ENCODE measurements around the gene ADCY10.
"Not testable (repeated sequence)": the region's sequence is repeated elsewhere in the genome, so short reads cannot be mapped to it uniquely, and the experiment has no call there.

The ADCY10 gene

GRCh38 chr1:167924543-167925231, 10.8 kb upstream of the ADCY10 start:
- DNase-seq = no peak

DNA sequence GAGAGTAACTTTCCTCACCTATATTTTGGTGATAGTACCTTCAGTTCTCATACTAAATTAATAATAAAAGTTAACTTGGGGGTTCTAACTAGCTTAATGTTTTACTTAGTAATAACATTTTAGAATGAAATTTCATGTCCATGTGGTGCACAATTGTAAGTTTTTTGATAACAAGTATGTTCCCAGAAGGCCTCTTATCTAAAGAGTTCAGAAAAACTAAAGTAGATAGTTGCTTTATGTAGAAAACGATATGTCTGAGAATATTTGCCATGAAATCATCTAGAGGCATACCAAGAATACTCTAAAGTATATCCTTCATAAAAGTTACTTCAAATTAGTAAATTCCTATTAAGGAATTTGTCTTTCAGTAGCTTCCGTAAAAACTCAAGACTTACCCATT, 10.2 kb upstream of the ADCY10 start:
- no peak for DNase-seq

GRCh38 chr1:167923324-167924056, 9.6 kb upstream of the ADCY10 start:
- DNase-seq = no peak

DNA sequence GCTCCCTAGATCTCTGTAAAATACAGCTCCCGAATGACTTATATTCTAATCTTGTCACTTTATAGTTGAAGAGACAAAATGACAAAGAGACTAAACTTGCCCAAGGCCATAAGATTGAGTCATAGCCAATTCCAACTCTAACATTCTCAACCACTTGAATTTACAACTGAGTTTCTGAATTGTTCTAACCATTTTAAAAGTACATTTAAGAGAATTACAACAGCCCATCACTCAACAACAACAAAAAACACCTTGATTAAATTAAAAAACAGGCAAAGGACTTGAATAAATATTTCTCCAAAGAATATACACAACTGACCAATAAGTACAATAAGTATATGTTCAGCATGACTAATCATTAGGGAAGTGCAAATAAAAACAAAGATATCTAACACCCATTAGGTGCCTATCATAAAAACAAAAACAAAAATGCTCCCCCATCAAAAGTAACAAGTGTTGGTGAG, 8.7 kb upstream of the ADCY10 start:
- DNase-seq = peak; percentile 47

GRCh38 chr1:167922023-167922422, 8.1 kb upstream of the ADCY10 start:
- DNase-seq = peak; percentile 12

- DNase-seq = no peak
These were observed 3.0 kb upstream of the ADCY10 start for GRCh38 chr1:167916766-167917511.

DNA sequence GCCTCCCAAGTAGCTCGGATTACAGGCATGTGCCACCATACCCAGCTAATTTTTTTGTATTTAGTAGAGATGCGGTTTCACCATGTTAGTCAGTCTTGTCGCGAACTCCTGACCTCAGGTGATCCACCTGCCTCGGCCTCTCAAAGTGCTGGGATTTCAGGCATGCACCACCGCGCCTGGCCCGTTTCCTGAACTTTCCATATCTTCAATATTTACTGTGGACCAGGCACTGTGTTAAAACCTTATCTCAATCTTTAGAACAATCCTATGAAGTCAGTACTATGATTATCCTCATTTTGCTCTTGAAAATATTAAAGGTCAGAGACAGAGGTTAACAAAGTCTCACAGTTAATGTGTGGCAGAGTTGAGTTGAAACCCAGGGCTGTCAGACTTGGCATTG, 1.6 kb upstream of the ADCY10 start:
- no peak for DNase-seq

GRCh38 chr1:167912294-167912693, 1.6 kb downstream of the ADCY10 start:
- no peak for DNase-seq

- no peak for DNase-seq
These were observed 2.5 kb downstream of the ADCY10 start for GRCh38 chr1:167911413-167911812.

DNA sequence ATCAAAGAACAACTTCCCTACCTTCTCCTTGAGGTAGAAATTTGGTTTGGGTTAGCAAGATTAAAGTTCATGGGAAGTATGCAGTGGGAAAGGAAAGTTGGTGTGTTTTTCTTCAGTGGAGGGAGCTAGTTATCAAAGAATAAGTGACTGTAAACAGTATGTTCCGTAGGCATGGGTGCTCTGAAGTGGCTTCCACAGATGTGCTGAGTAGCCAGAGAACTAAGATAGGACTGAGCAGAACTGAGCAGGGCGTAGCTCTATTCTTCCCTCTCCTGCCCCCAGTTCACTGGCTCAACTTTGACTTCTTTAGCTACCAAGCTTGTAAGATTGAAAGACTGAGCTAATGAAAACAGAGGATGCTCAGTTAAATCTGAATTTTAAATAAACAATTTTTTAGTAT, 3.4 kb downstream of the ADCY10 start:
- no peak for DNase-seq

- no peak for DNase-seq
These were observed 4.2 kb downstream of the ADCY10 start for GRCh38 chr1:167909691-167910180.

DNA sequence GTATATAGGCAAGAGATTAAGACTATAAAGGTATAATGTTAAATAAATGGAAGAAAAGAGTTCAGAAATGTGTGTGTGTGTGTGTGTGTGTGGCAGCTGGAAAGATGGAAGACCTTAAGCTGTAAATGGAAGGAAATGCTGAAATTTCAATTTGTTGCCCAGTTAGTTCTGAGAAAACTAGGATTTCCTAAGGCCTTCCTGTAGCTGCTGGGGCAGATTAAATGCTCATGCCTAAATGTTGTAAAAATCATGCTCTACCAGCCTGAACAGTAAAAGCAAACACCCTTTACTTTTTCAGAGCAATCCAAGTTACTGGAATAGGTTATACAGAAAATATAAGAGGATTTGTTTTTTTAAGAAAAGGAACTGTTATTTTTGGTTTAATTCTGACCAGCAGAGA, 8.3 kb downstream of the ADCY10 start:
- DNase-seq = no peak

DNA sequence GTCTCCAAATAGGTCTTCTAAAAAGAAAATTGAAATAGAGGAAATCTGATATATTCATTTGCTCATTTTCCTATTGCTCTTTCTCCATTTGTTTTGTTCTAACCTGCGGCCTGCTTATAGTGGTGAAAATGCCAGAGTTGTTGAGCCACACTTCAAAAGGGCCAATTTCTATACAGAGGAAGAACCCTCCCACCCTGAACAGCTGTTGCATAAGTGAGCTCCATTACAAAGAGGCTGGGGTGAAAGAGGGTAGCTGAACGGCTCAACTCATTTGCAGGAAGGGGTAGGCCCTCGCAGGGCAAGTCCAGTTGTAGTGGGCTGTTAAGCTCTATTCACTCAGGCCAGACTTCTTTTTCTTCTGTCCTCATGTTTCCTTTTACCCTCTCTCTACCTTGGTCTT, 8.8 kb downstream of the ADCY10 start:
- no peak for DNase-seq

DNA sequence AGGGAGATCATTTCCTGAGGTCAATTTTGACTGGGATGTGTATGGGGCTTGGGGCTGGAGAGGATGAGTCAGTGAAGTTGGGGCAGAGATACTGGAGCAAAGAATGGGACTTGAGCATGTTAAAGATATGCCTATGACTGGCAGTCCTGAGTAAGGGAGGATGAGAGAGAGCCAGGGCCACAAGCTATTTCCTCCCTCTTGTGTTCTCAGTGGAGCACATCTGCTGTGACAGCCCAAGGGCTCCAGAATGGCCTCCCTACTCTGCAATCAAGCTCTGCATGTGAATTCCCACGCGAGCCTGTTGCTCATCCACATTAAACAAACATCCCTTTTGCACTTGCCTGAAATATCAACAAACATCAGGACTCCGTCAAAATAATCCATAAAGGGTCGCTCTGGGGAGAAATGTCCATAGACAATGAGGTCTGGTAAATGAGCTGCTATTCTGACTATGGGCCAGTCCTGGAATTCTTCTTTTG, 9.2 kb downstream of the ADCY10 start:
- DNase-seq = peak; percentile 89

DNA sequence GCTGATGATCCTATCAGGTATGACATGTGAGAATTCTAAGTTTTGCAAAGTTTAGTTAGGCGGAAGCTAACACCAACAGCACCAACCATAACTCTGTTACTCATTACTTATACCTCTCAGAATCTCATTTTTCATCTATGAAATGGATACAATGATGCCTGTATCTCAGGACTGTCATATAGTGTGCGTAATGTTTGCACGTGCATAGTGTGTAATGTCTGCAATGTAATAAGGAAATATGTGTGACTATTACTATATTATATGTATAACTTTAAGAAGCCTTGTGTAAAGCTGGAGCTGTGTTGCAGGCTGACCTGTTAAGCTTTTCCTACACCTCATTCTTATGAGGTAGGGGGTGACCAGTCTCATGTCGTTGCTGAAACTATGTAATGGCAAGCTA, 13.0 kb downstream of the ADCY10 start:
- no peak for DNase-seq

- no peak for DNase-seq
These were observed 14.7 kb downstream of the ADCY10 start for GRCh38 chr1:167899253-167899681.

GRCh38 chr1:167898578-167899222, 15.2 kb downstream of the ADCY10 start:
- no peak for DNase-seq

DNA sequence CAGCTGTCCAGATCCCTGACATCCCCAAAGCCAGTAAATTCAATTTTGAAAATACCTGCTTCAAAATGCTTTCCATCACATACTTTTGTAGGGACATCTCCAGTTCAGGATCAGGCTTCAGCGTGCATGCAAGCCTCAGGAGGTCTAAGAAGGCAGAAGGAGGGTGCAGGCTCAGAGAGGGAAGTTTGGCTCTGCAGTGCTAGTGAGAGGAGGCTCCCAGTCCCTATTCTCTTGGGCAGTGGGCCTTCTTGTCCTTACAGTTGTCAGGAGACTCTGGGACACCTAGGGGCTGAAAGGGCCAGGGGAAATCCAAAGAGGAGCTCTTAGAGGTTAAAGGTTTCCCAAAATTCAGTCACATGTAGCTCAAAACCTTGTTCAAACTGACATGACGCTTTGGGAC, 20.1 kb downstream of the ADCY10 start:
- no peak for DNase-seq

- DNase-seq = no peak
These were observed 23.5 kb downstream of the ADCY10 start for GRCh38 chr1:167890400-167890799.

- DNase-seq = not testable (repeated sequence)
These were observed 26.7 kb downstream of the ADCY10 start for GRCh38 chr1:167887187-167887586.

DNA sequence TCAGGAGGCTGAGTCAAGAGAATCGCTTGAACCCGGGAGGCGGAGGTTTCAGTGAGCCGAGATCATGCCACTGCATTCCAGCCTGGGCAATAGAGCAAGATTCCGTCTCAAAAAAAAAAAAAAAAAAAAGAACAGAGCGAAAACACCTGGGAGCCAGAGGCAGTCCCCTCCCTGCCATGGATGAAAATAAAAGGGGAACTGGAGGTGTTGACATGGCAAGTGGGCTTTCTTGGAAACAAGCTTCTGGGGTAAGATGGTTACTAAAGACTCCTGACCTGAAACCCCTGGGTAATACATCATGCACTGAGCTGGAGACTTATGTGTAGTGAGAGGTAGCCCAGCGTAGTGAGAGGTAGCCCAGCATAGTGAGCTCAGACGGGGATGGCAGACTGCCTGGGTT, 31.6 kb downstream of the ADCY10 start:
- no peak for DNase-seq

DNA sequence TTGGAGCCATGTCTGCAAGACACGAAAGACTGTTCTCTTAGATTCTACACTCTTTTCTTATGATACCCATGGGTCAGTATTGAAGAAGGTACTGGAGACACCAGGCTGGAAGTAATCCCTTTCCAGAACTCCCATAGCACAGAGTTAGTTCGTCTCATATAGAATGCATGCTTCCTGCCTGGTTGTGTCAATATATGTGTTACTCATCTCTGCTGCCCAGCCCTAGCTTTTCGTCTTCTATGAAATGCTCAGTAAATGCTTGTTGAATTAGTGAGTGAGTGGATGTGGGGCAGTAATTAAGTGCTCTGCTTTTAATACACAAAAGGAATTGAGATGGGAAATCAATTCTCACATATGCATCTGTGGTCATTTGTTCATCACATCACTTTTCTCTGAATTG, 32.1 kb downstream of the ADCY10 start:
- DNase-seq = peak; percentile 32

GRCh38 chr1:167881069-167881468, 32.9 kb downstream of the ADCY10 start:
- DNase-seq = peak; percentile 18

Data from EL (cell line).